HepG2 (cell line): ENCODE results near the gene DDRGK1. TPM values are rescaled to one million over a fixed set of nuclear protein-coding genes. Genes with fewer than 3 reads are reported as not detected.
A peak's percentile ranks its signal among the peaks of the same experiment; 100 is the strongest.

ENCODE experiments used
- CBFB ChIP-seq: sonication (generic); formaldehyde crosslinking; IDR thresholded peaks from 2 replicates; pipeline ENCODE4 v1.4.0; 2020; ENCODE audit warnings: missing genetic modification reagents
- CREB3 ChIP-seq: sonication (generic); formaldehyde crosslinking; IDR thresholded peaks from 2 replicates; pipeline ENCODE4 v1.5.0; 2020; ENCODE audit warnings: missing genetic modification reagents
- FOXO1 ChIP-seq: sonication (generic); formaldehyde crosslinking; IDR thresholded peaks from 2 replicates; pipeline ENCODE4 v1.4.0; 2020; ENCODE audit warnings: missing genetic modification reagents
- KLF12 ChIP-seq: sonication (generic); formaldehyde crosslinking; IDR thresholded peaks from 2 replicates; pipeline ENCODE4 v1.4.0; 2020; ENCODE audit warnings: missing genetic modification reagents, borderline replicate concordance
- MXD4 ChIP-seq: IDR thresholded peaks from 2 replicates; pipeline ENCODE4 v1.6.1; 2016; ENCODE audit warnings: mild to moderate bottlenecking, missing biosample characterization, missing genetic modification reagents
- NFATC3 ChIP-seq: sonication (generic); formaldehyde crosslinking; IDR thresholded peaks from 2 replicates; pipeline ENCODE4 v1.5.1; 2020; ENCODE audit warnings: mild to moderate bottlenecking, missing genetic modification reagents
- PRDM10 ChIP-seq: sonication (generic); formaldehyde crosslinking; IDR thresholded peaks from 2 replicates; pipeline ENCODE4 v1.4.0; 2020; ENCODE audit warnings: low read depth, missing genetic modification reagents
- REXO4 ChIP-seq: sonication (generic); formaldehyde crosslinking; IDR thresholded peaks from 2 replicates; pipeline ENCODE4 v1.8.0; 2022; ENCODE audit warnings: missing genetic modification reagents, mild to moderate bottlenecking, borderline replicate concordance
- TARDBP ChIP-seq: sonication (generic); formaldehyde crosslinking; IDR thresholded peaks from 2 replicates; pipeline ENCODE4 v1.8.0; 2022; ENCODE audit warnings: mild to moderate bottlenecking, missing genetic modification reagents
- USF2 ChIP-seq, 2 experiments: sonication (generic) in 1 of 2; formaldehyde crosslinking in 1 of 2; IDR thresholded peaks; 2 replicates each; pipeline versions ENCODE4 v1.5.1 to v1.6.1; 2011 to 2020; ENCODE audit warnings: borderline replicate concordance in 1 of 2, low read depth in 1 of 2, low read length in 1 of 2, mild to moderate bottlenecking in 1 of 2, missing genetic modification reagents in 1 of 2, moderate library complexity in 1 of 2
- ZHX2 ChIP-seq, 2 experiments: sonication (generic) in 1 of 2; formaldehyde crosslinking in 1 of 2; IDR thresholded peaks; 2 replicates each; pipeline versions ENCODE4 v1.6.1 to v1.9.0; 2014 to 2022; ENCODE audit warnings: antibody characterized with exemption in 1 of 2, borderline replicate concordance in 1 of 2, inconsistent platforms in 1 of 2, low read depth in 1 of 2, missing genetic modification reagents in 1 of 2
- ZNF430 ChIP-seq: sonication (generic); formaldehyde crosslinking; IDR thresholded peaks from 2 replicates; pipeline ENCODE4 v1.9.0; 2021; ENCODE audit warnings: mild to moderate bottlenecking, missing genetic modification reagents
- ZNF446 ChIP-seq: sonication (generic); formaldehyde crosslinking; IDR thresholded peaks from 2 replicates; pipeline ENCODE4 v1.5.0; 2020; ENCODE audit warnings: mild to moderate bottlenecking, missing genetic modification reagents
- ZNF709 ChIP-seq: sonication (generic); formaldehyde crosslinking; IDR thresholded peaks from 2 replicates; pipeline ENCODE4 v1.5.0; 2020; ENCODE audit warnings: mild to moderate bottlenecking, missing genetic modification reagents
- polyA plus RNA-seq, 8 experiments: library from polyadenylated mRNA; depleted of rRNA in 3 of 8; stranded (reverse) in 7 of 8; unstranded in 1 of 8; fragments of >200 nt; fragmentation: Illumina TruSeq in 4 of 8; extraction: Trizol in 4 of 8; gene quantifications; 2 replicates each; pipeline versions ENCODE4 v1.2.1 to v1.2.3, GENCODE V29; 2011 to 2016; ENCODE audit warnings: low read depth in 4 of 8, missing spikeins in 1 of 8, mixed read lengths in 1 of 8; ENCODE audit not compliant: insufficient read depth in 1 of 8
- total RNA-seq, 5 experiments: library from RNA; depleted of rRNA; stranded (reverse); fragments of >200 nt; fragmentation: Illumina TruSeq; extraction: Trizol; gene quantifications; 2 replicates each; pipeline ENCODE4 v1.2.3, GENCODE V29; 2016; ENCODE audit warnings: low read depth in 1 of 5

Gene DDRGK1
- total and polyA plus RNA-seq, 2 of the 13 experiments (the other 11 are each of a cell fraction or from before 2014, with no cell fraction given), result 96.7 to 149 TPM

GRCh38 chr20:3231889-3232588 is 27.6 kb upstream of the DDRGK1 start (continued):
- TF ChIP-seq KLF12 (CRISPR knock-in tag) (no peak), PRDM10 (CRISPR knock-in tag) (no peak), ZNF709 (no peak), USF2 (IDR thresholded peaks at IDR 0.05; ENCODE audit: low read depth, low read length) (no peak), USF2 (CRISPR knock-in tag; IDR thresholded peaks at IDR 0.05; ENCODE audit: borderline replicate concordance) (no peak; the same call in 1 of the 2 replicates), MXD4 (peak; percentile 71; the same call in 1 of the 2 replicates), FOXO1 (peak; percentile 82; the same call in 1 of the 2 replicates), REXO4 (CRISPR knock-in tag) (no peak), CBFB (no peak), CREB3 (CRISPR knock-in tag) (no peak), ZNF430 (CRISPR knock-in tag) (no peak), TARDBP (peak; percentile 91; the same call in 1 of the 2 replicates), ZHX2 (IDR thresholded peaks at IDR 0.05; ENCODE audit: low read depth) (no peak), ZHX2 (CRISPR knock-in tag; IDR thresholded peaks at IDR 0.05; ENCODE audit: borderline replicate concordance) (no peak), NFATC3 (CRISPR knock-in tag) (no peak), ZNF446 (CRISPR knock-in tag) (no peak)
